H9 (cell line): Measurements from ENCODE around the gene DNAJC11. TPM values are rescaled to one million over a fixed set of nuclear protein-coding genes. Genes with fewer than 3 reads are reported as not detected.

ENCODE experiments used
- DNase-seq: peaks from one replicate; pipeline ENCODE4 v3.0.0-alpha.2; 2017
- H2AFZ ChIP-seq: one replicate; pipeline ENCODE4 v1.6.1; 2013; ENCODE audit warnings: mild to moderate bottlenecking, low read length, control low read depth, moderate library complexity
- H2AK5ac ChIP-seq: 2 replicates; pipeline ENCODE4 v1.6.1; 2013; ENCODE audit warnings: low read length, control low read depth, mixed read lengths; ENCODE audit not compliant: insufficient read length
- H2BK120ac ChIP-seq: one replicate; pipeline ENCODE4 v1.6.1; 2013; ENCODE audit warnings: low read depth, mild to moderate bottlenecking, low read length, control low read depth, inconsistent platforms; ENCODE audit not compliant: poor library complexity, severe bottlenecking
- H2BK12ac ChIP-seq: 2 replicates; pipeline ENCODE4 v1.6.1; 2013; ENCODE audit warnings: low read length, control low read depth, mixed read lengths, low read depth; ENCODE audit not compliant: insufficient read length
- H2BK15ac ChIP-seq: 2 replicates; pipeline ENCODE4 v1.6.1; 2013; ENCODE audit warnings: low read depth, low read length, control low read depth
- H2BK20ac ChIP-seq: one replicate; pipeline ENCODE4 v1.6.1; 2013; ENCODE audit warnings: low read depth, mild to moderate bottlenecking, low read length, control low read depth, inconsistent platforms; ENCODE audit not compliant: poor library complexity, severe bottlenecking
- H2BK5ac ChIP-seq: 2 replicates; pipeline ENCODE4 v1.6.1; 2013; ENCODE audit warnings: low read length, control low read depth, mixed read lengths; ENCODE audit not compliant: insufficient read length
- H3K14ac ChIP-seq: 2 replicates; pipeline ENCODE4 v1.6.1; 2013; ENCODE audit warnings: low read length, control low read depth; ENCODE audit not compliant: insufficient read depth
- H3K18ac ChIP-seq: 2 replicates; pipeline ENCODE4 v1.6.1; 2013; ENCODE audit warnings: low read depth, mild to moderate bottlenecking, mixed read lengths, low read length, control low read depth; ENCODE audit not compliant: insufficient read length
- H3K23ac ChIP-seq: 2 replicates; pipeline ENCODE4 v1.6.1; 2013; ENCODE audit warnings: low read length, control low read depth, mixed read lengths, low read depth; ENCODE audit not compliant: insufficient read length
- H3K23me2 ChIP-seq: 2 replicates; pipeline ENCODE4 v1.6.1; 2013; ENCODE audit warnings: low read depth, mild to moderate bottlenecking, mixed read lengths, low read length, control low read depth; ENCODE audit not compliant: insufficient read length, poor library complexity, severe bottlenecking
- H3K27ac ChIP-seq: 2 replicates; pipeline ENCODE4 v1.5.1; 2013; ENCODE audit warnings: low read length, control low read depth, mixed read lengths, low read depth; ENCODE audit not compliant: insufficient read length
- H3K27me3 ChIP-seq: 2 replicates; pipeline ENCODE4 v1.6.1; 2013; ENCODE audit warnings: low read length, control low read depth, inconsistent platforms; ENCODE audit not compliant: insufficient read depth
- H3K4ac ChIP-seq: 2 replicates; pipeline ENCODE4 v1.6.1; 2013; ENCODE audit warnings: low read depth, mild to moderate bottlenecking, control low read depth, inconsistent platforms, low read length, moderate library complexity
- H3K4me1 ChIP-seq: 2 replicates; pipeline ENCODE4 v1.6.1; 2013; ENCODE audit warnings: low read length, control low read depth, inconsistent platforms; ENCODE audit not compliant: insufficient read depth
- H3K4me2 ChIP-seq: 2 replicates; pipeline ENCODE4 v1.6.1; 2013; ENCODE audit warnings: low read length, control low read depth, mixed read lengths; ENCODE audit not compliant: insufficient read length, insufficient read depth
- H3K56ac ChIP-seq: 2 replicates; pipeline ENCODE4 v1.6.1; 2013; ENCODE audit warnings: low read depth, mild to moderate bottlenecking, mixed read lengths, low read length, control low read depth; ENCODE audit not compliant: insufficient read length
- H3K79me1 ChIP-seq: 2 replicates; pipeline ENCODE4 v1.6.1; 2013; ENCODE audit warnings: low read depth, mild to moderate bottlenecking, moderate library complexity, low read length, control low read depth, inconsistent platforms; ENCODE audit not compliant: insufficient read depth, poor library complexity, severe bottlenecking
- H3K79me2 ChIP-seq: 2 replicates; pipeline ENCODE4 v1.6.1; 2013; ENCODE audit warnings: low read length, control low read depth, inconsistent platforms; ENCODE audit not compliant: insufficient read depth
- H3K9ac ChIP-seq: 2 replicates; pipeline ENCODE4 v1.6.1; 2013; ENCODE audit warnings: low read length, control low read depth, mixed read lengths; ENCODE audit not compliant: insufficient read length; ENCODE audit errors: extremely low read depth
- H3K9me3 ChIP-seq: one replicate; pipeline ENCODE4 v1.6.1; 2013; ENCODE audit warnings: low read depth, low read length, inconsistent platforms; ENCODE audit not compliant: control insufficient read depth
- H3T11ph ChIP-seq: one replicate; pipeline ENCODE4 v1.6.1; 2013; ENCODE audit warnings: mild to moderate bottlenecking, low read length, control low read depth, inconsistent platforms
- H4K20me1 ChIP-seq: one replicate; pipeline ENCODE4 v1.6.1; 2013; ENCODE audit not compliant: control insufficient read depth, insufficient read length, insufficient read depth
- H4K5ac ChIP-seq: 2 replicates; pipeline ENCODE4 v1.6.1; 2013; ENCODE audit warnings: low read depth, mild to moderate bottlenecking, mixed read lengths, low read length, control low read depth; ENCODE audit not compliant: insufficient read length
- H4K8ac ChIP-seq: replicated peaks from 2 replicates; pipeline ENCODE4 v1.6.1; 2013; ENCODE audit warnings: low read length, control low read depth, mixed read lengths, low read depth; ENCODE audit not compliant: insufficient read length
- H4K91ac ChIP-seq: 2 replicates; pipeline ENCODE4 v1.6.1; 2013; ENCODE audit warnings: low read depth, mild to moderate bottlenecking, moderate library complexity, mixed read lengths, low read length, control low read depth; ENCODE audit not compliant: insufficient read length
- H3K27ac Mint-ChIP-seq, 3 experiments: 2 replicates in 2 of 3; 3 replicates in 1 of 3; pipeline ENCODE4 v1.8.0; 2020 to 2021; ENCODE audit warnings: mixed read lengths in 3 of 3, mild to moderate bottlenecking in 1 of 3, moderate library complexity in 1 of 3
- H3K27me3 Mint-ChIP-seq: 2 replicates; pipeline ENCODE4 v1.8.0; 2021; ENCODE audit warnings: low read depth, mild to moderate bottlenecking, moderate library complexity, mixed read lengths
- H3K36me3 Mint-ChIP-seq, 3 experiments: 2 replicates in 2 of 3; 3 replicates in 1 of 3; pipeline ENCODE4 v1.8.0; 2020 to 2021; ENCODE audit warnings: low read depth in 3 of 3, mixed read lengths in 3 of 3; ENCODE audit not compliant: insufficient read depth in 1 of 3
- H3K4me1 Mint-ChIP-seq, 2 experiments: 2 replicates each; pipeline ENCODE4 v1.8.0; 2020; ENCODE audit warnings: mixed read lengths in 2 of 2
- H3K4me3 Mint-ChIP-seq, 2 experiments: 2 replicates in 1 of 2; 3 replicates in 1 of 2; pipeline ENCODE4 v1.8.0; 2020 to 2021; ENCODE audit warnings: mild to moderate bottlenecking in 2 of 2, mixed read lengths in 2 of 2, moderate library complexity in 1 of 2
- H3K9me3 Mint-ChIP-seq, 2 experiments: 2 replicates in 1 of 2; 3 replicates in 1 of 2; pipeline ENCODE4 v1.8.0; 2020; ENCODE audit warnings: mild to moderate bottlenecking in 2 of 2, mixed read lengths in 2 of 2, moderate library complexity in 1 of 2
- WGBS: extraction: QIAGEN DNeasy Blood & Tissue Kit; methylation state at CpG from one replicate; pipeline ENCODE4 v1.1.7; 2013; ENCODE audit warnings: missing lambda C conversion rate, low lambda C conversion rate, mixed read lengths; ENCODE audit not compliant: insufficient read length; ENCODE audit errors: extremely low coverage; 5-methylcytosine and 5-hydroxymethylcytosine counted together
- total RNA-seq: library from RNA; stranded (reverse); gene quantifications from 2 replicates; pipeline ENCODE4 v1.2.1, GENCODE V29; 2021
- TF ChIP-seq, protein P1 (sequence below): fragments of 200-600 bp; sonication (generic); conservative IDR thresholded peaks from 3 replicates; pipeline ENCODE4 v1.8.0; 2021; ENCODE audit warnings: antibody characterized with exemption, mild to moderate bottlenecking

Gene DNAJC11
- total RNA-seq, 1 experiment from 2014 or later, result 88.5 TPM

DNA sequence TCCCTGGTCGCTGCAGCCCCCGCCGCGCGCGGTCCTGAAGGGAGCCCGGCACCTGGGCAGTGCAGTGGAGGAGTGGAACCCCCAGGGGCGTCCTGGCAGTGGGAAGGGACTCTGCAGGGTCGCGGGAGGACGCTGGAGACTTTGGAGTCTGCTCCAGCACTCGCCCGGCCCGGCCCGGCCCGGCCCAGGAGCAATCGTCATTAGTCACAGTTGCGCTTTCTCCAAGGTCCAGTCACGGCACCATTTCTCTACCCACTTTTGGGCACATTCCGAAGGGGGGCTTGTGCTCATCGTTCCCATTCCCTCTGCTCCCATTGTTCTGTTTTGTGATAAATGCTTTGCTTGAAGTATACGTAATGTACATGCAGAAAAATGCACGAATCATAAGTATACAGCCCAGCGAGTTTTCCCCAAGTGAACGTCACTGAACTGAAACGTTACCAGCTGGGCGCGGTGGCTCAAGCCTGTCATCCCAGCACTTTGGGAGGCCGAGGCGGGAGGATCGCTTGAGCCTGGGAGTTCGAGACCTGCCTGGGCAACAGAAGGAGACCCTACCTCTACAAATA, 75.9 kb downstream of the DNAJC11 start:
- Histone ChIP-seq H3T11ph (no peak overlapping the region), H3K27ac (no peak overlapping the region), H4K8ac (no peak overlapping the region), H3K18ac (no peak overlapping the region), H2BK12ac (no peak overlapping the region), H3K79me2 (0 out of 2 replicates have a peak, but pooled peaks cover 4% of the 10 kb centered on the region), H3K14ac (peak overlapping the region; percentile 37; the same call in 1 of the 2 replicates), H4K20me1 (peaks cover 2% of the 10 kb centered on the region), H3K4me1 (no peaks in the 10 kb centered on the region), H2BK120ac (no peak overlapping the region), H2BK5ac (no peak overlapping the region), H3K23me2 (peaks cover 5% of the 10 kb centered on the region), H3K9me3 (no peaks in the 10 kb centered on the region), H3K23ac (no peak overlapping the region), H2BK15ac (no peak overlapping the region), H3K56ac (no peak overlapping the region), H3K4me2 (peak overlapping the region; percentile 98), H4K91ac (no peak overlapping the region), H2AFZ (no peak overlapping the region), H3K4ac (no peak overlapping the region), H4K5ac (no peak overlapping the region), H3K79me1 (peaks cover 5% of the 10 kb centered on the region), H2AK5ac (no peak overlapping the region), H3K27me3 (no peaks in the 10 kb centered on the region), H3K9ac (peak overlapping the region; percentile 34), H2BK20ac (no peak overlapping the region)
- no peak for DNase-seq
- Mint-ChIP-seq H3K36me3 (peaks cover 27 to 76% (median 66%) of the 10 kb centered on the region in 3 experiments), H3K27ac (peak overlapping the region in 2 of 3 experiments; percentile 34 to 72; a peak in 3 of 7 replicates), H3K4me1 (peaks cover 12 to 23% of the 10 kb centered on the region in 2 experiments), H3K9me3 (no peaks in the 10 kb centered on the region), H3K27me3 (no peaks in the 10 kb centered on the region), H3K4me3 (peak overlapping the region; percentile 78 to 93)
- TF ChIP-seq, protein P1, sequence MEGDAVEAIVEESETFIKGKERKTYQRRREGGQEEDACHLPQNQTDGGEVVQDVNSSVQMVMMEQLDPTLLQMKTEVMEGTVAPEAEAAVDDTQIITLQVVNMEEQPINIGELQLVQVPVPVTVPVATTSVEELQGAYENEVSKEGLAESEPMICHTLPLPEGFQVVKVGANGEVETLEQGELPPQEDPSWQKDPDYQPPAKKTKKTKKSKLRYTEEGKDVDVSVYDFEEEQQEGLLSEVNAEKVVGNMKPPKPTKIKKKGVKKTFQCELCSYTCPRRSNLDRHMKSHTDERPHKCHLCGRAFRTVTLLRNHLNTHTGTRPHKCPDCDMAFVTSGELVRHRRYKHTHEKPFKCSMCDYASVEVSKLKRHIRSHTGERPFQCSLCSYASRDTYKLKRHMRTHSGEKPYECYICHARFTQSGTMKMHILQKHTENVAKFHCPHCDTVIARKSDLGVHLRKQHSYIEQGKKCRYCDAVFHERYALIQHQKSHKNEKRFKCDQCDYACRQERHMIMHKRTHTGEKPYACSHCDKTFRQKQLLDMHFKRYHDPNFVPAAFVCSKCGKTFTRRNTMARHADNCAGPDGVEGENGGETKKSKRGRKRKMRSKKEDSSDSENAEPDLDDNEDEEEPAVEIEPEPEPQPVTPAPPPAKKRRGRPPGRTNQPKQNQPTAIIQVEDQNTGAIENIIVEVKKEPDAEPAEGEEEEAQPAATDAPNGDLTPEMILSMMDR, result no peak
- no CpG with 5 or more reads among the region's 32 CpGs for WGBS
